ENCODE results near the gene DNAAF9.

The DNAAF9 gene

GRCh38 chr20:3382836-3383235, 24.6 kb downstream of the DNAAF9 start:
- Mint-ChIP-seq H3K9me3 (no peaks in the 10 kb centered on the region), H3K27me3 (no peaks in the 10 kb centered on the region), H3K27ac (ENCODE audit: low read depth) (no peak overlapping the region), H3K4me1 (peaks cover 12% of the 10 kb centered on the region), H3K4me3 (no peak overlapping the region), H3K36me3 (ENCODE audit: insufficient read depth) (peaks cover 2% of the 10 kb centered on the region)
- no peak for DNase-seq (ENCODE audit: low spot score in 2 of 2)
- no peak for ATAC-seq (replicated peaks; ENCODE audit: extremely low read depth, poor library complexity, severe bottlenecking)

GRCh38 chr20:3380228-3381070, 27.0 kb downstream of the DNAAF9 start:
- Mint-ChIP-seq H3K9me3 (no peaks in the 10 kb centered on the region), H3K4me1 (peaks cover 12% of the 10 kb centered on the region), H3K27ac (ENCODE audit: low read depth) (no peak overlapping the region), H3K36me3 (ENCODE audit: insufficient read depth) (peaks cover 6% of the 10 kb centered on the region), H3K27me3 (no peaks in the 10 kb centered on the region), H3K4me3 (no peak overlapping the region)
- ATAC-seq (replicated peaks; ENCODE audit: extremely low read depth, poor library complexity, severe bottlenecking): no peak
- no peak for DNase-seq (ENCODE audit: low spot score in 2 of 2)

- no peaks in the 10 kb centered on the region for H3K4me1 Mint-ChIP-seq
- no peaks in the 10 kb centered on the region for H3K9me3 Mint-ChIP-seq
- H3K27me3 Mint-ChIP-seq: no peaks in the 10 kb centered on the region
- H3K4me3 Mint-ChIP-seq: no peak overlapping the region
- no peak overlapping the region for H3K27ac Mint-ChIP-seq (ENCODE audit: low read depth)
- DNase-seq (ENCODE audit: low spot score in 2 of 2) (no peak), ATAC-seq (replicated peaks; ENCODE audit: extremely low read depth, poor library complexity, severe bottlenecking) (no peak)
- H3K36me3 Mint-ChIP-seq (ENCODE audit: insufficient read depth): peaks cover 19% of the 10 kb centered on the region
Observed at GRCh38 chr20:3378138-3378537, 29.3 kb downstream of the DNAAF9 start.

GRCh38 chr20:3377644-3378043, 29.8 kb downstream of the DNAAF9 start:
- H3K9me3 Mint-ChIP-seq: no peaks in the 10 kb centered on the region
- H3K36me3 Mint-ChIP-seq (ENCODE audit: insufficient read depth): peaks cover 23% of the 10 kb centered on the region
- DNase-seq (ENCODE audit: low spot score in 2 of 2) (no peak), ATAC-seq (replicated peaks; ENCODE audit: extremely low read depth, poor library complexity, severe bottlenecking) (no peak)
- H3K27ac Mint-ChIP-seq (ENCODE audit: low read depth): no peak overlapping the region
- no peaks in the 10 kb centered on the region for H3K4me1 Mint-ChIP-seq
- H3K27me3 Mint-ChIP-seq: no peaks in the 10 kb centered on the region
- H3K4me3 Mint-ChIP-seq: no peak overlapping the region

- Mint-ChIP-seq H3K36me3 (ENCODE audit: insufficient read depth) (peaks cover 26% of the 10 kb centered on the region), H3K27ac (ENCODE audit: low read depth) (no peak overlapping the region)
Observed at GRCh38 chr20:3374296-3374695, 33.2 kb downstream of the DNAAF9 start.

GRCh38 chr20:3371754-3372153, 35.7 kb downstream of the DNAAF9 start:
- Mint-ChIP-seq H3K9me3 (no peaks in the 10 kb centered on the region), H3K4me1 (no peaks in the 10 kb centered on the region), H3K4me3 (no peak overlapping the region), H3K36me3 (ENCODE audit: insufficient read depth) (peaks cover 27% of the 10 kb centered on the region), H3K27ac (ENCODE audit: low read depth) (no peak overlapping the region), H3K27me3 (no peaks in the 10 kb centered on the region)
- no peak for DNase-seq (ENCODE audit: low spot score in 2 of 2)
- no peak for ATAC-seq (replicated peaks; ENCODE audit: extremely low read depth, poor library complexity, severe bottlenecking)

More at GRCh38 chr20:3374296-3374695, 33.2 kb downstream of the DNAAF9 start:
- H3K4me3 Mint-ChIP-seq: no peak overlapping the region
- DNase-seq (ENCODE audit: low spot score in 2 of 2): no peak
- no peaks in the 10 kb centered on the region for H3K9me3 Mint-ChIP-seq
- no peaks in the 10 kb centered on the region for H3K27me3 Mint-ChIP-seq
- H3K4me1 Mint-ChIP-seq: no peaks in the 10 kb centered on the region
- ATAC-seq (replicated peaks; ENCODE audit: extremely low read depth, poor library complexity, severe bottlenecking): no peak

GRCh38 chr20:3367089-3367488, 40.4 kb downstream of the DNAAF9 start:
- no peak overlapping the region for H3K4me3 Mint-ChIP-seq
- no peak for DNase-seq (ENCODE audit: low spot score in 2 of 2)
- H3K27me3 Mint-ChIP-seq: no peaks in the 10 kb centered on the region
- no peaks in the 10 kb centered on the region for H3K9me3 Mint-ChIP-seq
- no peak for ATAC-seq (replicated peaks; ENCODE audit: extremely low read depth, poor library complexity, severe bottlenecking)
- H3K36me3 Mint-ChIP-seq (ENCODE audit: insufficient read depth): peaks cover 14% of the 10 kb centered on the region
- H3K27ac Mint-ChIP-seq (ENCODE audit: low read depth): no peak overlapping the region
- no peaks in the 10 kb centered on the region for H3K4me1 Mint-ChIP-seq

GRCh38 chr20:3364323-3365013, 43.0 kb downstream of the DNAAF9 start:
- H3K27ac Mint-ChIP-seq (ENCODE audit: low read depth): no peak overlapping the region
- no peak overlapping the region for H3K4me3 Mint-ChIP-seq
- peaks cover 9% of the 10 kb centered on the region for H3K36me3 Mint-ChIP-seq (ENCODE audit: insufficient read depth)
- DNase-seq (ENCODE audit: low spot score in 2 of 2): no peak
- no peaks in the 10 kb centered on the region for H3K27me3 Mint-ChIP-seq
- no peaks in the 10 kb centered on the region for H3K9me3 Mint-ChIP-seq
- ATAC-seq (replicated peaks; ENCODE audit: extremely low read depth, poor library complexity, severe bottlenecking): no peak
- H3K4me1 Mint-ChIP-seq: no peaks in the 10 kb centered on the region

GRCh38 chr20:3360752-3361151, 46.7 kb downstream of the DNAAF9 start:
- Mint-ChIP-seq H3K4me1 (no peaks in the 10 kb centered on the region), H3K9me3 (no peaks in the 10 kb centered on the region), H3K36me3 (ENCODE audit: insufficient read depth) (peaks cover 8% of the 10 kb centered on the region), H3K4me3 (no peak overlapping the region), H3K27ac (ENCODE audit: low read depth) (no peak overlapping the region), H3K27me3 (no peaks in the 10 kb centered on the region)
- ATAC-seq (replicated peaks; ENCODE audit: extremely low read depth, poor library complexity, severe bottlenecking) (no peak), DNase-seq (ENCODE audit: low spot score in 2 of 2) (no peak)

GRCh38 chr20:3358676-3359340, 48.7 kb downstream of the DNAAF9 start:
- Mint-ChIP-seq H3K9me3 (no peaks in the 10 kb centered on the region), H3K27me3 (no peaks in the 10 kb centered on the region), H3K27ac (ENCODE audit: low read depth) (no peak overlapping the region), H3K4me3 (no peak overlapping the region), H3K4me1 (no peaks in the 10 kb centered on the region), H3K36me3 (ENCODE audit: insufficient read depth) (peaks cover 4% of the 10 kb centered on the region)
- ATAC-seq (replicated peaks; ENCODE audit: extremely low read depth, poor library complexity, severe bottlenecking): no peak
- DNase-seq (ENCODE audit: low spot score in 2 of 2): no peak

Measured in central memory CD8-positive, alpha-beta T cell (primary cell).